ENCODE data around the gene ERICH4.

DNA sequence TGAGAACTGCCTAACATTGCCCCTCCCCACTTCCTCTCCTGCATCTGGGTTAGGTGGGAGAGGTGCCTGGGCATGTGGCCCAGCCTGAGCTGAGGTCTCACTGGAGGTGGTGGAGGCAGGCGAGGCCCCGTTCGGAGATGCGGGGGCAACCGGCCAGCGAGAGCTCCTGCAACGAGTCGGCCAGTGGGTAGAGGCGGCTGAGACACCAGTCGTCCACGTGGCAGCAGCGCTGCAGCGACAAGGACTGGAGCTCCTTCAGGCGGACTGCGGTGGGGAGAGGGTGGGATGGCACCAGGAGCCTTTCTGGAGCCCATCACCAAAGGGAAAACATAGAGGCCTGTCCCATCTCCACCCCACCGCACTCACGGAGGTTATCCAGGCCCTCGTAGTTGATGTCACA, 9.8 kb upstream of the ERICH4 start:
- TF ChIP-seq, protein P1, sequence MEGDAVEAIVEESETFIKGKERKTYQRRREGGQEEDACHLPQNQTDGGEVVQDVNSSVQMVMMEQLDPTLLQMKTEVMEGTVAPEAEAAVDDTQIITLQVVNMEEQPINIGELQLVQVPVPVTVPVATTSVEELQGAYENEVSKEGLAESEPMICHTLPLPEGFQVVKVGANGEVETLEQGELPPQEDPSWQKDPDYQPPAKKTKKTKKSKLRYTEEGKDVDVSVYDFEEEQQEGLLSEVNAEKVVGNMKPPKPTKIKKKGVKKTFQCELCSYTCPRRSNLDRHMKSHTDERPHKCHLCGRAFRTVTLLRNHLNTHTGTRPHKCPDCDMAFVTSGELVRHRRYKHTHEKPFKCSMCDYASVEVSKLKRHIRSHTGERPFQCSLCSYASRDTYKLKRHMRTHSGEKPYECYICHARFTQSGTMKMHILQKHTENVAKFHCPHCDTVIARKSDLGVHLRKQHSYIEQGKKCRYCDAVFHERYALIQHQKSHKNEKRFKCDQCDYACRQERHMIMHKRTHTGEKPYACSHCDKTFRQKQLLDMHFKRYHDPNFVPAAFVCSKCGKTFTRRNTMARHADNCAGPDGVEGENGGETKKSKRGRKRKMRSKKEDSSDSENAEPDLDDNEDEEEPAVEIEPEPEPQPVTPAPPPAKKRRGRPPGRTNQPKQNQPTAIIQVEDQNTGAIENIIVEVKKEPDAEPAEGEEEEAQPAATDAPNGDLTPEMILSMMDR (IDR thresholded peaks at IDR 0.05) = no peak
- TF ChIP-seq POLR2A (IDR thresholded peaks at IDR 0.05) = no peak
